Gastrocnemius medialis (tissue), 4 donors: ENCODE measurements around the gene CEBPG. TPM values are rescaled to one million over a fixed set of nuclear protein-coding genes. Genes with fewer than 3 reads are reported as not detected.

Experiments used
- ATAC-seq, 2 donors: fragments of 150-250 bp; one replicate each; pipeline ENCODE4 v1.9.1; 2016
- DNase-seq, 2 donors: peaks; one replicate each; pipeline ENCODE4 v3.0.0-alpha.2; 2019
- H3K27ac ChIP-seq, 4 donors: fragments of 200-600 bp; sonication (generic); 1 replicate in 1 of 4; 2 replicates in 3 of 4; pipeline ENCODE4 v1.5.1; 2016 to 2018; ENCODE audit warnings: mild to moderate bottlenecking in 2 of 4, moderate library complexity in 1 of 4
- H3K27me3 ChIP-seq, 3 donors: fragments of 200-600 bp; sonication (generic) in 2 of 3; 1 replicate in 1 of 3; 2 replicates in 2 of 3; pipeline versions ENCODE4 v1.5.1 to v1.6.0; 2016 to 2019; ENCODE audit warnings: mild to moderate bottlenecking in 1 of 3, moderate library complexity in 1 of 3
- H3K36me3 ChIP-seq, 2 donors: fragments of 200-600 bp; sonication (generic) in 1 of 2; one replicate each; pipeline ENCODE4 v1.5.1; 2017 to 2018
- H3K4me1 ChIP-seq, 2 donors: fragments of 200-600 bp; sonication (generic) in 1 of 2; one replicate each; pipeline ENCODE4 v1.5.1; 2016 to 2017; ENCODE audit warnings: mild to moderate bottlenecking in 2 of 2
- H3K4me3 ChIP-seq, 4 donors: fragments of 200-600 bp; sonication (generic) in 3 of 4; 1 replicate in 1 of 4; 2 replicates in 3 of 4; pipeline ENCODE4 v1.5.1; 2016 to 2019; ENCODE audit warnings: mild to moderate bottlenecking in 2 of 4
- H3K9me3 ChIP-seq, 3 donors: fragments of 200-600 bp; sonication (generic) in 2 of 3; 1 replicate in 1 of 3; 2 replicates in 2 of 3; pipeline ENCODE4 v1.5.1; 2016 to 2019
- POLR2A ChIP-seq, 2 donors: fragments of 450-650 bp; IDR thresholded peaks; one replicate each; pipeline ENCODE4 v1.6.1; 2017; ENCODE audit warnings: antibody characterized with exemption in 2 of 2, mild to moderate bottlenecking in 2 of 2, moderate library complexity in 2 of 2
- in situ Hi-C, 4 donors: fragments of 200-750 bp; cut with MboI; loops; one replicate each; pipeline versions ENCODE4 v1.15.0 to v1.8.0; 2017; ENCODE audit warnings: low sequenced_read_pairs in 4 of 4
- intact Hi-C: fragments of 100-400 bp; cut with DNase I; formaldehyde crosslinking; loops from one replicate; pipeline ENCODE4 v1.15.1; 2023; ENCODE audit warnings: low total_unique reads
- total RNA-seq, 4 donors: library from RNA; depleted of rRNA; stranded (reverse); fragments of >200 nt; gene quantifications; one replicate each; pipeline versions ENCODE4 v1.1.0 to v1.2.3, GENCODE V29; 2016
- TF ChIP-seq, protein P1 (sequence below), 5 experiments: fragments of 450-650 bp in 3 of 5; fragments of 200-600 bp in 2 of 5; sonication (generic) in 2 of 5; IDR thresholded peaks in 4 of 5; conservative IDR thresholded peaks in 1 of 5; 1 replicate in 4 of 5; 2 replicates in 1 of 5; pipeline ENCODE4 v1.5.1; 2016 to 2019; ENCODE audit warnings: antibody characterized with exemption in 5 of 5, mild to moderate bottlenecking in 3 of 5, moderate library complexity in 3 of 5

Gene CEBPG
- total RNA-seq, 4 donors from 2014 or later: 44.2 to 50.1 (median 46.1) TPM

GRCh38 chr19:33388725-33389420, 15.4 kb downstream of the CEBPG start:
- Histone ChIP-seq H3K27me3 (no peaks in the 10 kb centered on the region), H3K9me3 (no peaks in the 10 kb centered on the region), H3K4me1 (peaks cover 77% of the 10 kb centered on the region in 2 donors), H3K36me3 (no peaks in the 10 kb centered on the region), H3K4me3 (peak overlapping the region in 1 of 4 donors; percentile 10), H3K27ac (peak overlapping the region; percentile 79 to 87 (median 84))
- peak; percentile 40 to 63 for ATAC-seq
- DNase-seq: peak in 1 of 2 donors; percentile 82
- TF ChIP-seq, protein P1, sequence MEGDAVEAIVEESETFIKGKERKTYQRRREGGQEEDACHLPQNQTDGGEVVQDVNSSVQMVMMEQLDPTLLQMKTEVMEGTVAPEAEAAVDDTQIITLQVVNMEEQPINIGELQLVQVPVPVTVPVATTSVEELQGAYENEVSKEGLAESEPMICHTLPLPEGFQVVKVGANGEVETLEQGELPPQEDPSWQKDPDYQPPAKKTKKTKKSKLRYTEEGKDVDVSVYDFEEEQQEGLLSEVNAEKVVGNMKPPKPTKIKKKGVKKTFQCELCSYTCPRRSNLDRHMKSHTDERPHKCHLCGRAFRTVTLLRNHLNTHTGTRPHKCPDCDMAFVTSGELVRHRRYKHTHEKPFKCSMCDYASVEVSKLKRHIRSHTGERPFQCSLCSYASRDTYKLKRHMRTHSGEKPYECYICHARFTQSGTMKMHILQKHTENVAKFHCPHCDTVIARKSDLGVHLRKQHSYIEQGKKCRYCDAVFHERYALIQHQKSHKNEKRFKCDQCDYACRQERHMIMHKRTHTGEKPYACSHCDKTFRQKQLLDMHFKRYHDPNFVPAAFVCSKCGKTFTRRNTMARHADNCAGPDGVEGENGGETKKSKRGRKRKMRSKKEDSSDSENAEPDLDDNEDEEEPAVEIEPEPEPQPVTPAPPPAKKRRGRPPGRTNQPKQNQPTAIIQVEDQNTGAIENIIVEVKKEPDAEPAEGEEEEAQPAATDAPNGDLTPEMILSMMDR (IDR thresholded peaks at IDR 0.05 in 4 of 5, conservative IDR thresholded peaks at IDR 0.05 in 1 of 5): no peak
- TF ChIP-seq POLR2A (IDR thresholded peaks at IDR 0.05): no peak
- intact Hi-C loops: loop anchor here (2.0 to 5.0 kb wide), 3 partner anchors 14 to 87 kb away; partner anchors contain the start of gene CEBPA
- in situ Hi-C loops: loop anchor here in 2 of 4 donors (5.0 to 10.0 kb wide), 2 partner anchors 84 to 92 kb away; partner anchors contain the start of gene CEBPA (in 1 of the 2)

- H3K4me3 ChIP-seq: no peak overlapping the region
- no peaks in the 10 kb centered on the region for H3K9me3 ChIP-seq
- no peaks in the 10 kb centered on the region for H3K36me3 ChIP-seq
- in situ Hi-C loops: loop anchor here in 2 of 4 donors (5.0 to 10.0 kb wide), 2 partner anchors 85 to 92 kb away; partner anchors contain the start of gene CEBPA (in 1 of the 2)
- H3K27me3 ChIP-seq: no peaks in the 10 kb centered on the region
- TF ChIP-seq, protein P1 (IDR thresholded peaks at IDR 0.05 in 4 of 5, conservative IDR thresholded peaks at IDR 0.05 in 1 of 5): no peak
- TF ChIP-seq POLR2A (IDR thresholded peaks at IDR 0.05): no peak
- ATAC-seq (no peak), DNase-seq (no peak)
- H3K27ac ChIP-seq: peak overlapping the region; percentile 79 to 87 (median 84)
- peaks cover 82% of the 10 kb centered on the region in 2 donors for H3K4me1 ChIP-seq
- intact Hi-C loops: loop anchor here (2.0 to 5.0 kb wide), 3 partner anchors 15 to 87 kb away; partner anchors contain the start of gene CEBPA
Observed at GRCh38 chr19:33389421-33390100, 16.1 kb downstream of the CEBPG start.

DNA sequence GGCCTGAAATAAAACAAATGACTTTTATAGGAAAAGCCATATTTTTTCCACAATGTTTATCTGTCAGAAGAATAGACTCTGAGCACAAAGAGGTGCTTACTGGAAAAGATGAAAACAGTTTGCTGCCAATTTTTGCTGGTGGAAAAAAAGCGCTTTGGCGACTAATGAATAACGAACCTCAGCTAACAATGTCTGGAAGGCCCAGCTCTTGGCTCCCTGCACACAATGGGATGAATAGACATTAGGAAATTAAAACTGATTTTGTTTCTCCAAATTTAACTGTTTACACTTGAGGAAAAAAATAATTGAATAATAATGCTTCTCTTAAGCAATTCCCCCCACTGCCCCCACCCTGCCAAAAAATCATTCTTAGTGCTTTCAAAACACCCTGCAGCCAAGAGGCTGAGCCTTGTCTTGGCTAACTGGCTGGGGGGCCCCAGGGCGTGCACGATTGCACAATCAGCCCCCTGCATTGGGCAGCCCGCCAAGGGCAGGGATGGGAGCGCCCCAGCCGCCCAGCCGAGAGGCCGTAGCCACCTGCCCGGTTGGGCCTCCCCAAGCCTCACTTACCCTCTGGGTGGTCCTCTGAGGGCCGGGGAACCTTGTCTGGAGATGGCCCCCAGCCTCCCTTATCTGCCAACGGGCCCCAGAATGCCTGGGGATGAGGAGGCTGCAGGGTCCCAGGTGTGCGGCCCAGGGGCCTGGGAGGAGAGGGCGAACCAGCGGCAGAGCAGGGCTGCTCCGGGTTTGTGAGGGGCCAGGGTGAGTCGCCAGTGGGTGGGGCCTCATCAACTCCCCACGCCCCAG, 16.8 kb downstream of the CEBPG start:
- Histone ChIP-seq H3K9me3 (no peaks in the 10 kb centered on the region), H3K4me3 (no peak overlapping the region), H3K36me3 (no peaks in the 10 kb centered on the region), H3K27me3 (no peaks in the 10 kb centered on the region), H3K27ac (peak overlapping the region; percentile 79 to 87 (median 84)), H3K4me1 (peaks cover 80 to 86% of the 10 kb centered on the region in 2 donors)
- intact Hi-C loops (no loop called here), in situ Hi-C loops (no loop called here)
- no peak for TF ChIP-seq POLR2A (IDR thresholded peaks at IDR 0.05)
- TF ChIP-seq, protein P1 (IDR thresholded peaks at IDR 0.05 in 4 of 5, conservative IDR thresholded peaks at IDR 0.05 in 1 of 5): no peak
- DNase-seq (peak in 1 of 2 donors; percentile 64), ATAC-seq (peak in 1 of 2 donors; percentile 24)

GRCh38 chr19:33390908-33391630, 17.6 kb downstream of the CEBPG start:
- TF ChIP-seq, protein P1 (IDR thresholded peaks at IDR 0.05 in 4 of 5, conservative IDR thresholded peaks at IDR 0.05 in 1 of 5): no peak
- TF ChIP-seq POLR2A (IDR thresholded peaks at IDR 0.05): no peak
- in situ Hi-C loops (no loop called here), intact Hi-C loops (no loop called here)
- no peak for DNase-seq
- no peak for ATAC-seq
- Histone ChIP-seq H3K4me3 (no peak overlapping the region), H3K9me3 (no peaks in the 10 kb centered on the region), H3K27ac (peak overlapping the region; percentile 60 to 87 (median 82)), H3K4me1 (peaks cover 77 to 83% of the 10 kb centered on the region in 2 donors), H3K27me3 (no peaks in the 10 kb centered on the region), H3K36me3 (no peaks in the 10 kb centered on the region)
